Measurements from ENCODE around the gene UFD1. TPM values are rescaled to one million over a fixed set of nuclear protein-coding genes. Genes with fewer than 3 reads are reported as not detected.

Gene UFD1
- total and polyA plus RNA-seq, 9 of the 15 experiments (the other 6 are each of a cell fraction or from before 2014, with no cell fraction given), result 238 to 645 (median 363) TPM

- TF ChIP-seq MIER1 (IDR thresholded peaks at IDR 0.05; ENCODE audit: low read depth) (no peak), ZNF444 (CRISPR knock-in tag; IDR thresholded peaks at IDR 0.05) (peak; percentile 82), ARID1B (IDR thresholded peaks at IDR 0.05) (no peak), HIVEP1 (CRISPR knock-in tag; IDR thresholded peaks at IDR 0.05) (peak; percentile 89), CXXC5 (CRISPR knock-in tag; IDR thresholded peaks at IDR 0.05) (peak; percentile 100), ARNT (IDR thresholded peaks at IDR 0.05) (no peak), HDAC8 (tag; IDR thresholded peaks at IDR 0.05) (peak; percentile 95), TGIF2 (CRISPR knock-in tag; IDR thresholded peaks at IDR 0.05) (no peak), ZBTB12 (CRISPR knock-in tag; IDR thresholded peaks at IDR 0.05) (peak; percentile 96), ZBTB40 (IDR thresholded peaks at IDR 0.05) (no peak), ZBTB40 (CRISPR knock-in tag; IDR thresholded peaks at IDR 0.05) (no peak), KLF16 (IDR thresholded peaks at IDR 0.05) (no peak), ID3 (CRISPR knock-in tag; IDR thresholded peaks at IDR 0.05) (no peak), ID3 (tag; IDR thresholded peaks at IDR 0.05) (no peak), HMGXB4 (CRISPR knock-in tag; IDR thresholded peaks at IDR 0.05) (peak; percentile 98; the same call in 1 of the 2 replicates), GABPA (tag; conservative IDR thresholded peaks at IDR 0.05; ENCODE audit: low read depth) (no peak)
Measured at GRCh38 chr22:19479355-19480172, 571 bp upstream of the UFD1 start, which contains the start of gene CDC45 (continued).
